SW 1271 (cell line): ENCODE data around the gene ADARB1.

Source experiments
- DNase-seq, 2 experiments: peaks; one replicate each; lab custom pipeline; 2025; lab: John Stamatoyannopoulos, UW

Gene ADARB1

GRCh38 chr21:45169682-45170081 is 95.3 kb downstream of the ADARB1 start:
- DNase-seq: no peak

- no peak for DNase-seq
Measured at GRCh38 chr21:45170987-45171386, 96.6 kb downstream of the ADARB1 start.

- no peak for DNase-seq
Measured at GRCh38 chr21:45172420-45172819, 98.0 kb downstream of the ADARB1 start.

GRCh38 chr21:45175326-45176095 is 101.1 kb downstream of the ADARB1 start:
- no peak for DNase-seq

GRCh38 chr21:45176141-45176540 is 101.8 kb downstream of the ADARB1 start:
- no peak for DNase-seq

GRCh38 chr21:45177039-45177438 is 102.7 kb downstream of the ADARB1 start:
- no peak for DNase-seq

GRCh38 chr21:45178070-45178608 is 103.8 kb downstream of the ADARB1 start:
- no peak for DNase-seq

- no peak for DNase-seq
Measured at GRCh38 chr21:45178971-45179370, 104.6 kb downstream of the ADARB1 start.

- DNase-seq: no peak
Measured at GRCh38 chr21:45179568-45180245, 105.3 kb downstream of the ADARB1 start.

GRCh38 chr21:45180246-45180599 is 105.8 kb downstream of the ADARB1 start:
- DNase-seq: no peak

GRCh38 chr21:45182958-45183357 is 108.6 kb downstream of the ADARB1 start:
- no peak for DNase-seq

GRCh38 chr21:45183852-45184251 is 109.5 kb downstream of the ADARB1 start:
- no peak for DNase-seq

GRCh38 chr21:45184869-45185268 is 110.5 kb downstream of the ADARB1 start:
- DNase-seq: no peak

GRCh38 chr21:45186709-45187108 is 112.3 kb downstream of the ADARB1 start:
- DNase-seq: no peak

GRCh38 chr21:45187646-45188045 is 113.3 kb downstream of the ADARB1 start:
- DNase-seq: no peak

GRCh38 chr21:45190013-45190412 is 115.6 kb downstream of the ADARB1 start:
- DNase-seq: no peak

GRCh38 chr21:45192332-45192731 is 118.0 kb downstream of the ADARB1 start:
- DNase-seq: no peak

- DNase-seq: no peak
Measured at GRCh38 chr21:45196620-45197019, 122.2 kb downstream of the ADARB1 start.

- no peak for DNase-seq
Measured at GRCh38 chr21:45199201-45199600, 124.8 kb downstream of the ADARB1 start.

GRCh38 chr21:45200031-45200430 is 125.7 kb downstream of the ADARB1 start:
- DNase-seq: no peak

- no peak for DNase-seq
Measured at GRCh38 chr21:45200581-45201296, 126.4 kb downstream of the ADARB1 start.

- no peak for DNase-seq
Measured at GRCh38 chr21:45202344-45202743, 128.0 kb downstream of the ADARB1 start.

GRCh38 chr21:45202889-45203288 is 128.5 kb downstream of the ADARB1 start:
- no peak for DNase-seq
